ENCODE measurements around the gene ALDH2.
A peak's percentile ranks its signal among the peaks of the same experiment; 100 is the strongest.
"Not testable (repeated sequence)": the region's sequence is repeated elsewhere in the genome, so short reads cannot be mapped to it uniquely, and the experiment has no call there.

ALDH2 gene

DNA sequence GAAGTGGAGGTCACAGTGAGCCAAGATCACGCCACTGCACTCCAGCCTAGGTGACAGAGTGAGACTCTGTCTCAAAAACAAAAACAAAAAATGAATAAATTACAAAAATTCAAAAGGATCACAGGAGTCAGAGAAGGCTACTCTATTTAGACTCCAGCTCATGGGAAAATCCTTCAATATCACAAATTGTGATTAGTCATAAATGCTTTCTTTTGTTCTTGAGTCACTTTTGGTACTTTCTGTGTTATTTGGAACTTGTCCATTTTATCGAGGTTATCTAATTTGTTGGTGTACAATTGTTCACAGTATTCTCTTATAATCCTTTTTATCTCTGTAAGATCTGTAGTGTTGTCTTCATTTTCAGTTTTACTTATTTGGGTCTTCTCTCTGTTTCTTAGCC lies 18.9 kb downstream of the ALDH2 start:
- no peak for DNase-seq

DNA sequence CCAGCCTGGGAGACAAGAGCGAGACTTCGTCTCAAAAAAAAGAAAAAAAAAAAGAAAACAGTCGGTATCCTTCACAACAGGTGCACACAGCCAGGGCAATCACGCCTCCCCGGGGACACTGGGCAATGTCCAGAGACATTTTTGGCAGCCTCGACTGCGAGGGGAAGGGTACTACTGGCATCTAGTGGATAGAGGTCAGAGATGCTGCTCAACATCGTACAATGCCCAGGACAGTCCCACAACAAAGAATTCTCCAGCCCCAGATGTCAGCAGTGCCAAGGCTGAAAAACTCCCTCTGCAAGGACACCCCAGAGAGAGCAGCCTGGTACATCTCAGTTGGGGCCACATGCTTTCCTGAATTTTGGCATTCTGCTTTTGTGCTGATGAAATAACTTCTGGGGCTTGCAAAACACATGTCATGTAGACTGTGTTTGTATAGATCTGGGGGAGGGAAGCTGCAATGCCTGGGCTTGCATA lies 21.5 kb downstream of the ALDH2 start:
- peak in 17 of 58 donors; percentile 3 to 33 (median 11) for DNase-seq

DNA sequence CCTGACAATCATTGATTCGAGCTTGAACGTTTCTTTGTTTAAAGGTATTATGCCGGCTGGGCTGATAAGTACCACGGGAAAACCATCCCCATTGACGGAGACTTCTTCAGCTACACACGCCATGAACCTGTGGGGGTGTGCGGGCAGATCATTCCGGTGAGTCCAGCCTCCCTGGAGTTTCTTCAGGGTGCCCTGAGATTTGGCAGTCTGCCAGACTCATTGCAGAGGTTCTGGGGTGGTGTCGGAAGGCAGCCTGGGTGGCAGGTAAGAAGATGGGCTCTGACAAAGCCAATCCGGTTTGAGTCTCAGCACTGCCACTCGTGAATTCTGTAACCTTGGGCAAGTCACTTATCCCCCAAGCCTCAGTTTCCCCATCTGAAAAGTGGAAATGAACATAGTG lies 23.0 kb downstream of the ALDH2 start:
- DNase-seq = no peak

DNA sequence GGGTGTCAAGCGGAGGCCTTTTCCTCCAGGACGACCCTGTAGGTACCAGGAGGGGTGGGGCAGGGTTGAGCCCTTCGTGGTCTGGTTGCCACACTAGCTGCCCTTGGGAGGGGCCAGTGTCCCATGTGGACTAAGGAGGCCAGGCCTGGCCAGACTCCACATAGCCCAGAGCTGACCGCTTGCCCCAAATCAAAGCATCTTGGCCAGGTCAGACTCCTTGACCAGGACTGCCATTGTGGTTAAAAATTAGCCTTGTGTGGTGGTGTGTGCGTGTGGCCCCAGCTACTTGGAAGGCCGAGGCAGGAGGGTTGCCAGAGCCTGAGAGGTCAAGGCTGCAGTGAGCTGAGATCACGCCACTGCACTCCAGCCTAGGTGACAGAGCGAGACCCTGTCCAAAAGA lies 24.8 kb downstream of the ALDH2 start:
- DNase-seq = no peak

DNA sequence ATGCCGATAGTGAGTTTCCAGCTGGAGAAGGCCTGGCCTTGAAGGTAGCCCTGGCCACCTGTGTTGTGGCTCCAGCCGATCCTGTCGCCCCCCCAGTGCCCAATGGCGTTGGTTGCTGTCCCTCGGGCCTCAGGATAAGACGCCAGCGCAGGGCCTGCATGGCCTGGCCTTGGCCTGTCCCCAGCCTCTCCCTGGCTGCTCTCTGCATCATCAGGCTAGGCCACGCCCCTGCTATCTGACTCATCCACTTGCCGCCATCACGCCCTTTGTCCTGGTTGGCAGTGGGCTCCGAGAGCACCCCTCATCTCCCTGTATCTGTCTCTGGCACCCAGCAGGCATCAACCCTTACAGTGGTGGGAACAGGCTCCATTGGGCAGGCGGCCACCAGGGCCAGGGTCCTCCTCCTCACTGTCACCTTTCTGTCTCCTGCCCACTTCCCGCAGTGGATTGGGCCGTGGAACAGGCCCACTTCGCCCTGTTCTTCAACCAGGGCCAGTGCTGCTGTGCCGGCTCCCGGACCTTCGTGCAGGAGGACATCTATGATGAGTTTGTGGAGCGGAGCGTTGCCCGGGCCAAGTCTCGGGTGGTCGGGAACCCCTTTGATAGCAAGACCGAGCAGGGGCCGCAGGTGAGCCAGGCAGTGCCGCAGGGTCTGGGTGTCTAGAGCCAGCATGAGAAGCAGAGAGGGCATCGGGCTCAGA lies 25.6 kb downstream of the ALDH2 start:
- peak in 1 of 58 donors; percentile 6 for DNase-seq

DNA sequence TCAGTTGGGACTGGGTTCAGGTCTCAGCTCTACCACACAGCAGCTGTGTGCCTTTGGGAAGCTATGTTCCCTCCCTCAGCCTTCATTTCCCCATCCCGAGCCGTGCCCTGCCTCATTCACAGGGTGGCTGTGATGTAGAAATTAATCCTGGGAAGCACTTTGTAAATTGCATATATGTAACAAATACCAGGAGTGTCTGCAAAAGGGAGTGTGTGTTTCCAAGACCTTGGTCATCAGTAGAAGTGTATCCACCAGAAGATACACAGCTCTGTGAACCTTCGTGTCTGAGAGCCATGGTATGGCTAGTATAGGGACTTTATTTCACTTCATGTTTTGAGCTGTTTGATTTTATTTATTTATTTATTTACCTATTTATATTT lies 26.1 kb downstream of the ALDH2 start:
- no peak for DNase-seq

DNA sequence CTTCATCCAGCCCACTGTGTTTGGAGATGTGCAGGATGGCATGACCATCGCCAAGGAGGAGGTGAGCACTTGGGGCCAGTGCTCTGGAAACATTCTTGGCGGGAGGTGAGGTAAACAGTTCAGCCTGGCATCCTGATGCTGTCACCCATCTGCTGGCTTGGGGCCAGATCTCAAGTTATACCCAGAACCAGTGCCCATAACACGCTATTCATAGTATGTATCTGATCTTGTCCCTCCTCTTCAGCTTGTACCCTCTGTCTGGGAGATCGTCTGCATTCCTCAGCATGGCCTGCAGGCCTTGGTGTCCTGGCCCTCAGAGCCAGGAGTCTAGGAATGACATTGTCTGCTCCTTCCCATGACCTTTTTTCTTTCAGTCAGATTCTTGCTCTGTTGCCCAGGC lies 31.4 kb downstream of the ALDH2 start:
- DNase-seq = no peak

DNA sequence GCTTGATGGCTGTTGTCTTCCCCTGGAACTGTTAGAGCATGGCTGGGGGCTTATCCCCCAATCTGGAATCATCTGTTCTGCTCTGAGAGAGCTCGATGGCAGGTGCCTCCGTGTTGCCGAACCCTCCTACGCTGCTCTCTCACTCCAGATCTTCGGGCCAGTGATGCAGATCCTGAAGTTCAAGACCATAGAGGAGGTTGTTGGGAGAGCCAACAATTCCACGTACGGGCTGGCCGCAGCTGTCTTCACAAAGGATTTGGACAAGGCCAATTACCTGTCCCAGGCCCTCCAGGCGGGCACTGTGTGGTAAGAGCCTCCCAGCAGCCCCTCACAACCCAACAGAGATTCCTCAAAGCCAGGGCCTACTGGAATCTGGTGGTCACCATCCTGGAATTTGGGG lies 33.0 kb downstream of the ALDH2 start:
- DNase-seq = no peak

DNA sequence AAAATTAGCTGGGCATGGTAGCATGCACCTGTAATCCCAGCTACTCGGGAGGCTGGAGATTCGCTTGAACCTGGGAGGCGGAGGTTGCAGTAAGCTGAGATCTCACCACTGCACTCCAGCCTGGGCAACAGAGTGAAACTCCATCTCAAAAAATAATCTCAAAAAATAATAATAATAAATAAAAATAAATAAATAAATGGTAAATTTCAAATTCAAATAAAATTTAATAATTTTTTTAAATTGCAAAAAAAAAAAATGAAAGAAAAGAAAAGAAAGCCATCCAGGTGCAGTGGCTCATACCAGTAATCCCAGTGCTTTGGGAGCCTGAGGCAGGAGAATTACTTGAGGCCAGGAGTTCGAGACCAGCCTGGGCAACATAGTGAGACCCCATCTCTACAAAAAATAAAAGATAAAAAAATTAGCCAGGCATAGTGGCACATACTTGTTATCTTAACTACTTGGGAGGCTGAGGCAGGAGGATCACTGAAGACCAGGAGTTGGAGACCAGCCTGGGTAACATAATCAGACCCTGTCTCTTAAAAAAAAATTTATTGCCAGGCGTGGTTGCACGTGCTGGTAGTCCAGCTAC lies 36.4 kb downstream of the ALDH2 start:
- no peak for DNase-seq

DNA sequence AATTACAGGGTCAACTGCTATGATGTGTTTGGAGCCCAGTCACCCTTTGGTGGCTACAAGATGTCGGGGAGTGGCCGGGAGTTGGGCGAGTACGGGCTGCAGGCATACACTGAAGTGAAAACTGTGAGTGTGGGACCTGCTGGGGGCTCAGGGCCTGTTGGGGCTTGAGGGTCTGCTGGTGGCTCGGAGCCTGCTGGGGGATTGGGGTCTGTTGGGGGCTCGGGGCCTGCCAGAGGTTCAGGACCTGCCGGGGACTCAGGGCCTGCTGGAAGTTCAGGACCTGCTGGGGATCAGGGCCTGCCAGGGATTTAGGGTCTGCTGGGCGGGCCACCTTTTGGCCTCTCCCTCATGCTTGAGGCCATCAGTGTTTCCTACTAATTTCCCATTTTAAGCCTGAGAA lies 37.1 kb downstream of the ALDH2 start:
- no peak for DNase-seq

DNA sequence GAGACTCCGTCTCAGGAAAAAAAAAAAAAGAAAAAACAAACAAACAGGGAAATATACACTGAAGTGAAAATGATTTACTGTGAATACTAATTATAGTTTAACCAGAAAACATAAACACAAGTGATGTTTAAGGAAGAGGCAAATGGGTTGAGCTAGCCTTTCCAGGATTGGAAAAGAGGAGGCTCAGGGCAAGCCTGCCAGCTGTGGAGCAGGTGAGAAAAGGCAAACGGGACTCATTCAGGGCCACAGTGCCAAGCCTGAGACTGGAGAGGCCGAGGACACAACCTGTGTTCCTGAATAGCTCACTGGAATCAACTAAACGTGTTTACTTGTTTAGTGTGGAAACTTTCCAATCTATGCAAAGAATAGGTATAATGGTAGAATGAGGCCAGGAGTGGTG lies 39.6 kb downstream of the ALDH2 start:
- DNase-seq = no peak

DNA sequence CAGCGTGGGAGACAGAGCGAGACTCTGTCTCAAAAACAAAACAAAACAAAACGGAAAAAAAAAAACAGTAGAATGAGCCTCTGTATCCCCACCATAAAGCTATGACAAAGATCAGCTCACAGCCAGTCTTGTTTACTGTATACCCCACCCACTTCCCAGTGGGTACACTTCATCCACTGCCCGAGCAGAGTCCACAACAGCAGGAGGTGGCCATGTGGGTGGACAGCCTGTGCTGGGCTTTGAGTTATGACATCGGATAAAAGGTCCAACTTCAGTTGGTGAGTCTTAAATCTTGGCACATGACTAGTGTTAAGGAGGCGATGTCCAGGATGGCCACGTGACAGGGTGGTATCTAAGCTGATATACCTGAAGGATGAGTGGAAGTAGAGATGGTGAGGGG lies 40.5 kb downstream of the ALDH2 start:
- no peak for DNase-seq

DNA sequence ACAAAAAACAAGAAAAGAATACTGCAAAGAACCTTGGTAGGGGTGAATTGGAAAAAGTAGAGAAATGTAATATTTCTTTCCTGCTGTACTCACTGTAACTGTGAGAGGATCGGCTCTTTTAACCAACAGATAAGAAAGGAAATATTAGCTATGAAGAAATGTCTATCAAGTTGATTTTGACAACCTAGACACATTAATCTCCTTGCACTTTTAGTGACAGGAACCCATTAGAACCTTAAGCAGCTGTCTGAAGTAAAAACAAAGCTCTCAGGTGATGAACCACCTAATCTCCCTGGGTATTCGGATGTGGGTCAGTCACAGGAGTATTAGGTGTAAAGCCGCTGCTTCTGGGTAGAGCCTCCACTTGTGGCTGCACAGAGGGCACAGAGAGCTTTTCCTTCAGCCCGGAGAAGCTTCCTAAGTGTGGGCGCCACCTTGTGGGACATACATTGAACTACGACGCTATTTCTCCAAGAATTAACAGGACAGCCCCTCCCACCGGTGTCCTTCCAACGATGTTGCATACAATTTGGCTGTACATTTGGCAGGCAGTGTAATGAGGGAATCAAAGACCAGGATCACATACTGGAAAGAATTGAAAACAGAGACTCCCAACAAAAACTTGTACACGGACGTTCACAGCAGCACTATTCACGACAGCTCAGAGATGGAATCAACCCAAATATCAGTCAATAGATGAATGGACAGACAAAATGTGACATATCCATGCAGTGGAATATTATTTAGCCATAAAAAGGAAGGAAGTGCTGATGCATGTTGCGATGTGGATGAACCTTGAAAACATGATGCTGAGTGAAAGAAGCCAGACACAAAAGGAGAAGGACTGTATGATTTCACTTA lies 46.4 kb downstream of the ALDH2 start:
- DNase-seq = peak in 54 of 58 donors; percentile 1 to 75 (median 50)

DNA sequence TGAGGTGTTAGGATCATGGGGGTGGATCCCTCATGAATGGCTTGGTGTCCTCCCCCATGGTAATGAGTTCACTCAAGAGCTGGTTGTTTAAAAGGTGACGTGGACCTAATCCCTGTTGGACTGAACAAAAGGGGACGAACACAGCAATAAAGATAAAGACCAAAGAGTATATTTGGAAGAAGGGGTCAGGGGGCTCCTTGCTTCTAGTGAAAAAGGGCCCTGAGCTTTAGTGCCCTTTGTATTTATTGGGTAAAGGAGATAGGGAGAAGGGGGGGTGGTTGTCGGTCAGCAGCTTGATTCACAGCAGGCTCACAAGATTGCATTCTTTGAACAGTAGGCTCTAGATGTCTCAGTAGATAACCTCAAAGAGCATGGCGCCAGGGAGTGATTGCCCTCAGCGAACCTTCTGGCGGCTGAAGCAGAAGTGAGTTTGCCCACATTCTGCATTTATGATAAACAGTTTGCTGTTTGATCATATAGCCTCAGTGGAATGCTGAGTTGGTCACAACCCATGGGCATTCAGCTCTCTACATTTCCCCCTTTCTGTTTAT lies 49.4 kb downstream of the ALDH2 start:
- DNase-seq = no peak

DNA sequence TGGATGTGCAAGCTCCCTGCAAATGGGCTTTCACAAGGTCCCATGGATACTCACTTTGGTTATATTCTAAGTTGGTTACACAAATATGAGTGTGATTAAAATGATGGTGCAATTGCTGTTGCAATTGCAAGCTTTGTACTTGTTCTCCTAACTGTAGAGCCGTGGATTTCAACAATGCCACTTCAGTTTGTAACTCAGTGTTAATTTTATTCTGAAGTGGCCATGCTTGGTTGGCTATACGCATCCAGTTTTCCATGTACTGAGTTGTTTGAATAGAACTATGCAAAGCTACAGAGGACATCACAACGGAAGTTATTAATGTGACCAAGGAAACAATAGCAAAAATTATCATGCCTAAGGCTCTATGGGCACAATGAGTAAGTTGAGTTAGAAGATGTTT lies 50.2 kb downstream of the ALDH2 start:
- not testable (repeated sequence) for DNase-seq

DNA sequence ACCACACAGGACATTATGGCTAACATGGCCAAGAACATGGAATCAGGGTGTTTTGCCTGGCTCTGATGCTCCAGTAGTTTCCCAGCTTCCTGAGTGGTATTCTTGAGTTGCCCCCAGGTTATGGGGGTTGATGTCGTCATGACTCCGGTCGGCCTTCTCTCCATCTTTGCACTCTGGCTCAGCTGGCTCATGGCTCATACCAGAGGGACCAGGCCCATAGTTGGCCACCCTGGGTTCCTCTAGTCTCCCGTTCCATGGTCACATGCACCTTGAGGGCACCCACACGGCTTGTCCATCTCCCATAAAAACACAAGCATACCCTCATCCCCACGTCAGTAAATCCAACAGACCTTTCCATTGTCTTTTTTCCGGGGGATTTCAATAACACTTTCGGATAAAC lies 51.6 kb downstream of the ALDH2 start:
- DNase-seq = no peak

DNA sequence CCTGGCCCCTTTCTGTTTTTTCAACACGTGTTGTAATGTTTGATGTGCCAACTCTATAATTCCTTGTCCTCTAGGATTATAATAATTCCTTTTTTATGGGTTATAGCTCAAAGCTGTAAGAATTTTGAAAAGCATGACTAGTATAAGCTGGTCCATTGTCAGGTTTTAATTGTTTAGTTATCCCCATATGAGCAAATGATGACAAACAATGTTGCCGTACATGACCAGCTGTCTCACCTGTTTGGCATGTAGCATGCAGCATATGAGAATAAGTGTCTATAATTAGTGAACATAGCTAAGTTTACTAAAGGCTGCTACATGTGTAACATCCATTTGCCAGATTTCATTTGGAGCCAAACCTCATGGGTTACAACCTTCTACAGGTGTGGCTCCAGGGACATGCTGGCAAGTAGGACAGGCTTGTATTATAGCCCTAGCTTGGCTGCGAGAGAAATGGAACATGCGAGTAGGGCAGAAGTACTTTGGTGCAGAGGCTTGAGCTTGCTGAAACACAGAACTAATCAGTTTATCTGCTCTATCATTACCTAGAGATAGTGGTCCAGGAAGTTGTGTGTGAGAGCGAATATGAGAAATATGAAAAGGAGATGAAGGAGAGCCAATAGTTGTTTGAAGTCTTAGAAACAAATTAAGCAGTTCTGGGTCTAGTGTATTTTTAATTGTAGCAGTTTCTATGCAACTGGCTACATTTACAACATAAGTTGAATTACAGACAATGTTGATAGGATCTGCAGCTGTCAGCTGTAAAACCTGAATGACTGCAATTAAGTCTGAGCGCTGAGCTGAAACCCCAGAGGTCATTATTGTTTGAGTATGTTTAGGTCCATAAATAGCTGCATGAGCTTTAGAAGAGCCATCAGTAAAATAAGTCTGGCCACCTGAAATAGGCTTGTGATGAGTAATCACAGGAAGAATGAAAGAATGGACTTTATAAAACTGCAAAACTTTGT lies 52.7 kb downstream of the ALDH2 start:
- DNase-seq = no peak

DNA sequence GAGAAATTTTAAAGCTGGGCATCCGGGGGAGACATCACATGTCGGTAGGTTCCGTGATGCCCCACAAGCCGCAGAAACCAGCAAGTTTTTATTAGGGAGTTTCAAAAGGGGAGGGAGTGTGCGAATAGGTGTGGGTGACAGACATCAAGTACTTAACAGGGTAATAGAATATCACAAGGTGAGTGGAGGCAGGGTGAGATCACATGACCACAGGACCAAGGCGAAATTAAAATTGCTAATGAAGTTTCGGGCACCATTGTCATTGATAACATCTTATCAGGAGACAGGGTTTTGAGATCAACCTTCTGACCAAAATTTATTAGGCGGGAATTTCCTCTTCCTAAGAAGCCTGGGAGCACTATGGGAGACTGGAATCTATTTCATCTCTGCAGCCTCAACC lies 54.1 kb downstream of the ALDH2 start:
- not testable (repeated sequence) for DNase-seq

DNA sequence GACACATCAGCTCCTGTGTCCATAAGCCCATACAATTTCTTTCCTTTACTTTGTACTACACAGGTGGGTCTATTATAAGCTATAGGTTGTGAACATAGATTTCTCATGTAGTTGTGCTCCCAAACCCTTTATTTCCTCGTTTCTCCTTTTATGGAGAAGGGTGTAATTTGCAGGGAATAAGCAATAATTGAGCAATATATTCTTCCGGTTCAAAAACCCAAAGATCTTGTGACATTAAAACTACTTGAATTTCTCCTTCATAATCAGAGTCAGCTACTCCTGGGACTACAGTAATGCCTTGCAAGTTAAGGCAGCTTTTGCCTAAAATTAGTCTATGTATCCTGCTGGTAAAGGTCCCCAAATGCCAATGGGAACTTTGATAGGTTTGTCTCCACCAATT lies 56.2 kb downstream of the ALDH2 start:
- no peak for DNase-seq

DNA sequence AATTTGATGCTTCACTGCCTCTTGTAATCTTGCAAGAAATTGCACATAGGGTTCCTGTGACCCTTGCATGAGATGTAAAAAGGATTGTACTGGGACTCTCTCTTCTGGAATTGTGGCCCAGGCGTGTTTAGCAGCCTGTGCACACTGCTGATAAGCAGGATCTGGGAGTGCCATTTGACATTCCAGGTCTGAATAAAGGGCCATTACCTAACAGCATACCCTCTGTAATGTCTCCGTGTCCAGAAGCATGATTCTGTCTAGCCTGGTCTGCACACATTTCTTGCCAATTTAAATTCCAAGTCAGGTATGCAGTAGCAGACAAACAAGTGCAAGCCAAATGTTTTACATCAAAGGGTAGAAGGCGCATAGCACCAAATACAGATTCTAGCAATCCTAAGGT lies 57.2 kb downstream of the ALDH2 start:
- no peak for DNase-seq

DNA sequence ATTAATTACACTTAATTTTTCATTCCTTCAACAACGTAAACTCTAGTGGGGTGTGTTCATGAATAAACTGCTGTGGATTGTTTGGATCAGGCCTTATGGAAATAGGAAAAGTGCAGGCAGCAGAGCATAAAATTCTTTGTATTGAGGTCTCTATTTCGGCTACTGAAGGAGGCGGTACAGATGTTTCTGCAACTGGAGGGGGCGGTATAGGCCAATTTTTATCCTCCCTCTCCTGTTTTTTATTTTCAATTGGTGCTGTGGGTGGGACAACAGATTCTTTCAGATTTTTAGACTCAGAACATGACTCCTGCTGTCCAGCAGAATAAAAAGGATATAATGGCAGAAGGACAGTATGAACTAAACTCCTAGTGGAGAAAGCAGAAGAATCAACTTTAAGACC lies 57.6 kb downstream of the ALDH2 start:
- not testable (repeated sequence) for DNase-seq

Data from anterior cingulate cortex (tissue), 58 donors.